ENCODE results near the gene TMEM132D. TPM values are rescaled to one million over a fixed set of nuclear protein-coding genes. Genes with fewer than 3 reads are reported as not detected.

TMEM132D gene
- total RNA-seq, 1 donor from 2014 or later: 15.2 TPM

- Mint-ChIP-seq H3K27me3 (ENCODE audit: unreplicated experiment) (no peaks in the 10 kb centered on the region), H3K27ac (ENCODE audit: unreplicated experiment) (no peak overlapping the region), H3K9me3 (ENCODE audit: unreplicated experiment) (peaks cover 14% of the 10 kb centered on the region), H3K36me3 (ENCODE audit: unreplicated experiment) (peaks cover 2% of the 10 kb centered on the region), H3K4me3 (ENCODE audit: unreplicated experiment) (no peak overlapping the region), H3K4me1 (ENCODE audit: unreplicated experiment) (peaks cover 7% of the 10 kb centered on the region)
- TF ChIP-seq, protein P1, sequence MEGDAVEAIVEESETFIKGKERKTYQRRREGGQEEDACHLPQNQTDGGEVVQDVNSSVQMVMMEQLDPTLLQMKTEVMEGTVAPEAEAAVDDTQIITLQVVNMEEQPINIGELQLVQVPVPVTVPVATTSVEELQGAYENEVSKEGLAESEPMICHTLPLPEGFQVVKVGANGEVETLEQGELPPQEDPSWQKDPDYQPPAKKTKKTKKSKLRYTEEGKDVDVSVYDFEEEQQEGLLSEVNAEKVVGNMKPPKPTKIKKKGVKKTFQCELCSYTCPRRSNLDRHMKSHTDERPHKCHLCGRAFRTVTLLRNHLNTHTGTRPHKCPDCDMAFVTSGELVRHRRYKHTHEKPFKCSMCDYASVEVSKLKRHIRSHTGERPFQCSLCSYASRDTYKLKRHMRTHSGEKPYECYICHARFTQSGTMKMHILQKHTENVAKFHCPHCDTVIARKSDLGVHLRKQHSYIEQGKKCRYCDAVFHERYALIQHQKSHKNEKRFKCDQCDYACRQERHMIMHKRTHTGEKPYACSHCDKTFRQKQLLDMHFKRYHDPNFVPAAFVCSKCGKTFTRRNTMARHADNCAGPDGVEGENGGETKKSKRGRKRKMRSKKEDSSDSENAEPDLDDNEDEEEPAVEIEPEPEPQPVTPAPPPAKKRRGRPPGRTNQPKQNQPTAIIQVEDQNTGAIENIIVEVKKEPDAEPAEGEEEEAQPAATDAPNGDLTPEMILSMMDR (IDR thresholded peaks at IDR 0.05): no peak
- no peak for DNase-seq (ENCODE audit: extremely low spot score, unreplicated experiment)
Measured at GRCh38 chr12:129298921-129299320, 604.9 kb downstream of the TMEM132D start.

DNA sequence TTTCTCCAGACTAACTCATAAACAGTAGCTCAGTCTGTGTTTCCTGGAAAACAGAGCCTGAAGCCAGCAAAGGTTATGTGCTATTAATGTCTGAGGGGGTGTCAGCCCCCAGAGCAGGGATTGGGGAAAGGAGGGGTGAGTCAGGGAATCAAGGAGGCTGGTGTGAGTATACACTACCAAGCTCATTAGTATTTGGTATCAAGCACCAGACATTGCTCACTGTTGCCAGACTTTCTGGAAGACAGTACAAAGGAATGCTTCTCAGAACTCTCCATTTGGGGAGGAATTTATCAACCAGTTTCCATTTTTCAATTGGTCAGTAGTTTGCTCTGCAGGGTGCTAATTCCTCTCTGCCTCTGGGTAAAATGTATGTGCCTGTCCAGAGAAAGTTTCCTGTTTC, 607.2 kb downstream of the TMEM132D start:
- Mint-ChIP-seq H3K4me3 (ENCODE audit: unreplicated experiment) (no peak overlapping the region), H3K4me1 (ENCODE audit: unreplicated experiment) (peaks cover 7% of the 10 kb centered on the region), H3K27ac (ENCODE audit: unreplicated experiment) (no peak overlapping the region), H3K27me3 (ENCODE audit: unreplicated experiment) (no peaks in the 10 kb centered on the region), H3K9me3 (ENCODE audit: unreplicated experiment) (peaks cover 21% of the 10 kb centered on the region), H3K36me3 (ENCODE audit: unreplicated experiment) (peaks cover 2% of the 10 kb centered on the region)
- no peak for DNase-seq (ENCODE audit: extremely low spot score, unreplicated experiment)
- TF ChIP-seq, protein P1 (IDR thresholded peaks at IDR 0.05): no peak

- TF ChIP-seq, protein P1 (IDR thresholded peaks at IDR 0.05): no peak
- H3K9me3 Mint-ChIP-seq (ENCODE audit: unreplicated experiment): peaks cover 14% of the 10 kb centered on the region
- H3K27ac Mint-ChIP-seq (ENCODE audit: unreplicated experiment): no peak overlapping the region
- H3K27me3 Mint-ChIP-seq (ENCODE audit: unreplicated experiment): no peaks in the 10 kb centered on the region
- H3K36me3 Mint-ChIP-seq (ENCODE audit: unreplicated experiment): no peaks in the 10 kb centered on the region
- H3K4me3 Mint-ChIP-seq (ENCODE audit: unreplicated experiment): no peak overlapping the region
- DNase-seq (ENCODE audit: extremely low spot score, unreplicated experiment): no peak
- H3K4me1 Mint-ChIP-seq (ENCODE audit: unreplicated experiment): peaks cover 7% of the 10 kb centered on the region
Measured at GRCh38 chr12:129294868-129295267, 609.0 kb downstream of the TMEM132D start.

DNA sequence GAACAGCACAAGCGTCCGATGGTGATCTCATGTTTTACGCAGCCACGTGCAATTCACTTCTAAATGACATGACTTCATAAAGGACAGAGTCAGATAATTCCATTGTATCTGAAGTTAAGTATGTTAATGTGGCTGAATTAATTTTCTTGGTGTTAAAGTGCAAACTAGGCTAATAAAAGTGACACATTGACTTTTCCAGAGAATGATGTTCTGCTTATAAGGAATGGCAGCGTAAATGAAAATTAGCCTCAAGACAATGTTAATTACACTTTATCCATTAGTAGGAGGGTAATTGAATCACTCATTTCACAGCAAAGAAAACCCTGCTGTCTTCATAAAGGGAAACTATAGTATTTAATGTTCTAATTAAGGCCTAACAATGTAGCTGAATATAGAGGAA, 624.1 kb downstream of the TMEM132D start:
- Mint-ChIP-seq H3K36me3 (ENCODE audit: unreplicated experiment) (no peaks in the 10 kb centered on the region), H3K4me3 (ENCODE audit: unreplicated experiment) (no peak overlapping the region), H3K9me3 (ENCODE audit: unreplicated experiment) (no peaks in the 10 kb centered on the region), H3K27ac (ENCODE audit: unreplicated experiment) (no peak overlapping the region), H3K4me1 (ENCODE audit: unreplicated experiment) (peaks cover 2% of the 10 kb centered on the region), H3K27me3 (ENCODE audit: unreplicated experiment) (no peaks in the 10 kb centered on the region)
- TF ChIP-seq, protein P1 (IDR thresholded peaks at IDR 0.05): no peak
- no peak for DNase-seq (ENCODE audit: extremely low spot score, unreplicated experiment)

DNA sequence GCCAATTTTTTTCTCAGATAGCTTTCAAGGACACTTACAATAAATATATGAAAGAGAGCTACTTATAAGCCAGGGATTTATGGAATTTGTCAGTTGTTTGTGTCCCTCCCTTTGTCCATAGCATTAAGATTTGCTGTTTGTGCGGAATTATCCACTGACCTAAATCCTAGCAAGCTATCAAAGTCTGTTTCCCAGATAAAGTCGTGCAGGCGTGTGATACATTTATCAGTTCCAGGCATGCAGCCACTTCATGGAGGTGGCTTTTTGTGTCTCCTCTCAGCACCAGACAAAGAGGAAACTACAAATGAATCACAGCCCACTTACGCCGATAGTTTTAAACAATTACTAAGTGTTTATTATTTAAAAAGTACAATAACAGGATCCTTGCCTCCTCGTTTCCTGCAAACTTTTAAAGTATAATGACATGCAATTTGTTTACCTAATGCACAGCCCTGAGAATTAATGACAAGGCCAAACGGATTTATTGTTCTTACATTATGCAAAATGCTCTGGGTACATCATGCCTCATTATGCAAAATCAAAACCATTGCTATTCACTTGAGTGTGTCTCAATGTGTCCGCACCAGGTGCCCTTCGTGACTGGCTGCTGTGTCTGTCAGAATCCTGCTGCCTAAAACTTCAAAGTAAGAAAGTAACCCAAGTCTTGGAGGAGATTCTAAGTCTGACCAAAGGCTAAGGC, 627.3 kb downstream of the TMEM132D start:
- no peak for DNase-seq (ENCODE audit: extremely low spot score, unreplicated experiment)
- Mint-ChIP-seq H3K27ac (ENCODE audit: unreplicated experiment) (no peak overlapping the region), H3K27me3 (ENCODE audit: unreplicated experiment) (no peaks in the 10 kb centered on the region), H3K36me3 (ENCODE audit: unreplicated experiment) (no peaks in the 10 kb centered on the region), H3K4me1 (ENCODE audit: unreplicated experiment) (peaks cover 2% of the 10 kb centered on the region), H3K4me3 (ENCODE audit: unreplicated experiment) (no peak overlapping the region), H3K9me3 (ENCODE audit: unreplicated experiment) (peaks cover 9% of the 10 kb centered on the region)
- TF ChIP-seq, protein P1 (IDR thresholded peaks at IDR 0.05): no peak
